HFF-Myc (cell line): ENCODE data around the gene C1QC.

Experiments used
- DNase-seq: peaks from one replicate; pipeline ENCODE4 v3.0.0-alpha.2; 2011; ENCODE audit warnings: low read depth; ENCODE audit errors: extremely low read depth
- H3K4me3 ChIP-seq: replicated peaks from 2 replicates; pipeline ENCODE4 v1.5.1; 2011; ENCODE audit warnings: low read depth, mild to moderate bottlenecking, control low read depth, low read length
- TF ChIP-seq, protein P1 (sequence below): IDR thresholded peaks from 2 replicates; pipeline ENCODE4 v1.5.1; 2012; ENCODE audit warnings: mild to moderate bottlenecking, low read depth, low read length, control low read depth; ENCODE audit errors: missing control alignments

The C1QC gene

DNA sequence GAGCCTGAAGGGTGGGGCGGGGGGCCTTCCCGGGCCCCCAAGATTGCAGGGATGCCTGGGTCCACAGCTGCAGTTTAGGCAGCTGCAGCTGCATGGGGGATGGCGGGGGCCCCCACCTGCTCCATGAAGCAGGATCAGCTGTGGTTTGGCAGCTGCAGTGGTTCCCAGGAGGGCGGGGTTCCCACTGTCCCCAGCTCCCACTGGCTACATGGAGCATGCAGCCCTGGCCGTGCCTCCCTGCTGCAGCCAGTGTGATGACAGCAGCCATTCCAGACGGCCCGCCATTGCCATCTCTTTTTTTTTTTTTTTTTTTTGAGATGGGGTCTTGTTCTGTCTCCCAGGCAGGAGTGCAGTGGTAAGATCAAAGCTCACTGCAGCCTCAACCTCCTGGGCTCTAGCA is 8.0 kb upstream of the C1QC start:
- TF ChIP-seq, protein P1, sequence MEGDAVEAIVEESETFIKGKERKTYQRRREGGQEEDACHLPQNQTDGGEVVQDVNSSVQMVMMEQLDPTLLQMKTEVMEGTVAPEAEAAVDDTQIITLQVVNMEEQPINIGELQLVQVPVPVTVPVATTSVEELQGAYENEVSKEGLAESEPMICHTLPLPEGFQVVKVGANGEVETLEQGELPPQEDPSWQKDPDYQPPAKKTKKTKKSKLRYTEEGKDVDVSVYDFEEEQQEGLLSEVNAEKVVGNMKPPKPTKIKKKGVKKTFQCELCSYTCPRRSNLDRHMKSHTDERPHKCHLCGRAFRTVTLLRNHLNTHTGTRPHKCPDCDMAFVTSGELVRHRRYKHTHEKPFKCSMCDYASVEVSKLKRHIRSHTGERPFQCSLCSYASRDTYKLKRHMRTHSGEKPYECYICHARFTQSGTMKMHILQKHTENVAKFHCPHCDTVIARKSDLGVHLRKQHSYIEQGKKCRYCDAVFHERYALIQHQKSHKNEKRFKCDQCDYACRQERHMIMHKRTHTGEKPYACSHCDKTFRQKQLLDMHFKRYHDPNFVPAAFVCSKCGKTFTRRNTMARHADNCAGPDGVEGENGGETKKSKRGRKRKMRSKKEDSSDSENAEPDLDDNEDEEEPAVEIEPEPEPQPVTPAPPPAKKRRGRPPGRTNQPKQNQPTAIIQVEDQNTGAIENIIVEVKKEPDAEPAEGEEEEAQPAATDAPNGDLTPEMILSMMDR, result no peak
- H3K4me3 ChIP-seq, result no peak overlapping the region
- no peak for DNase-seq

DNA sequence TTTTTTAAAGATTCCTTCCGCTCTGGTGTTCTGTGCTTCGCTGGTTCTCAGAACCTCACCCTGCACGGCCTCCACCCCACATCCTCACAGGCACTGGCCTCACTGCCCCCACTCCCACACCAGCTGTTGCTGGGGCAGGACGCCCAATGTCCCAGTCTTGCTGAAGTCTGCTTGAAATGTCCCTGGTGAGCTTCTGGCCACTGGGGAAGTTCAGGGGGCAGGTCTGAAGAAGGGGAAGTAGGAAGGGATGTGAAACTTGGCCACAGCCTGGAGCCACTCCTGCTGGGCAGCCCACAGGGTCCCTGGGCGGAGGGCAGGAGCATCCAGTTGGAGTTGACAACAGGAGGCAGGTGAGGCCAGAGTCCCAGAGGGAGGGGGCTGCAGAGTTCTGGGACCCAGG is 7.1 kb upstream of the C1QC start, which contains the start of gene C1QA:
C1QA (plus strand) TSS at position 276 of the 400 bp plus-strand sequence. CDS start 989 bp downstream, outside the sequence.
- no peak within 1 kb of the TSS for H3K4me3 ChIP-seq
- DNase-seq, result no peak
- TF ChIP-seq, protein P1, result no peak

GRCh38 chr1:22636927-22637326 is 6.5 kb upstream of the C1QC start:
- no peak for DNase-seq
- no peak overlapping the region for H3K4me3 ChIP-seq

DNA sequence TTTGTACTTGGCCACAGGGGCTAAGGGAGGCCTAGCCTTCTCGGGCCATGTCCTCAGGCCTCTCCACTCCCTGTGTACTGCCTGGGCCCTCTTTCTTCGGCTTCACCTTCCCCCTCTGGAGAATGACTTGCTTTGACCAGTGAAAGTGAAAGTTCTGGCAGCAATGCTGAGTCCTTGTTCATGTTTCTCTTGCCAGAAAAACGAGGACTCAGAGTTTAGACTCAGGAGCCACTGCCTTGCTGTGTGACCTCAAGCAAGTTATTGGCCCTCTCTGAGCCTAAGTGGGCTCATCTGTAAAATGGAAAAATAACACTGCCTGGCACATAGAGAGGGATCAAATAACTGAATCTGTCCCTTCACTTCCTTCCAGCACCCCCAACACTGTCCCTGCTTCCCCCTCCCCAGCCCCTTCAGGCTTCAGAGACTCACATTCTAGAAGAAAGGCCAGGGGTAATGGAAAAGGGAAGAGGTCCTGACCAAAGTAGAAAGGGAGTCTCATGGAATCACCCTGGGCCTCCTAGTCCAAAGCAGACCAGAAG is 5.5 kb upstream of the C1QC start:
- TF ChIP-seq, protein P1, result no peak
- H3K4me3 ChIP-seq, result no peak overlapping the region
- DNase-seq, result no peak

More at GRCh38 chr1:22636927-22637326, 6.5 kb upstream of the C1QC start:
- TF ChIP-seq, protein P1, result no peak

DNA sequence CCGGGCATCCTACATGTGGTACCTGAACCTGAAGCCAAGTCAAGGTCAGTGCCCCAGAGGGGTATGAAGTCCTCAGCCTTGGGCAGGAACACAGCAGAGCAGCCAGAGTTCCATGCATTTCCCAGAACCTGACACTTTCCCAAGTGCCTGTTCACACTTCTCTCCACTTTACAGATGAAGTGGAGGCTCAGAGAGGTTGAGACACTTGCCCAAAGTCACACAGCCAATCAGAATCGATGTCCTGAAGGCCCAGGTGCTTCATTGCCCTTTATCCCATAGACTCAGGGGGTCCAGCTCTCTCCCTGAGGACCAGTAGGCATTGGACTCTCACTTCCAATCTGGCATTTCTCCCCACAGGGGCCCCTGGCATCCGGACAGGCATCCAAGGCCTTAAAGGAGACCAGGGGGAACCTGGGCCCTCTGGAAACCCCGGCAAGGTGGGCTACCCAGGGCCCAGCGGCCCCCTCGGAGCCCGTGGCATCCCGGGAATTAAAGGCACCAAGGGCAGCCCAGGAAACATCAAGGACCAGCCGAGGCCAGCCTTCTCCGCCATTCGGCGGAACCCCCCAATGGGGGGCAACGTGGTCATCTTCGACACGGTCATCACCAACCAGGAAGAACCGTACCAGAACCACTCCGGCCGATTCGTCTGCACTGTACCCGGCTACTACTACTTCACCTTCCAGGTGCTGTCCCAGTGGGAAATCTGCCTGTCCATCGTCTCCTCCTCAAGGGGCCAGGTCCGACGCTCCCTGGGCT is 4.8 kb upstream of the C1QC start:
- TF ChIP-seq, protein P1, result no peak
- H3K4me3 ChIP-seq, result no peak overlapping the region
- no peak for DNase-seq

GRCh38 chr1:22639286-22639685 is 4.1 kb upstream of the C1QC start:
- H3K4me3 ChIP-seq, result no peak overlapping the region
- TF ChIP-seq, protein P1, result peak; percentile 12
- DNase-seq, result peak; percentile 11
